Smooth muscle cell (in vitro differentiated cells): ENCODE results near the gene ASB3. TPM values are rescaled to one million over a fixed set of nuclear protein-coding genes. Genes with fewer than 3 reads are reported as not detected.

Experiments
- DNase-seq: peaks from one replicate; lab custom pipeline; 2025; ENCODE audit not compliant: unreplicated experiment; lab: John Stamatoyannopoulos, UW
- H2AFZ ChIP-seq: fragments of 200-600 bp; sonication (generic); 2 replicates; pipeline ENCODE4 v1.6.0; 2016; ENCODE audit warnings: antibody characterized with exemption, low read depth, mild to moderate bottlenecking
- H3F3A ChIP-seq: fragments of 200-600 bp; sonication (generic); 2 replicates; pipeline ENCODE4 v1.6.0; 2017; ENCODE audit warnings: antibody characterized with exemption, low read depth
- H3K27ac ChIP-seq: fragments of 200-600 bp; sonication (generic); 2 replicates; pipeline ENCODE4 v1.5.1; 2016; ENCODE audit warnings: low read depth, mild to moderate bottlenecking
- H3K27me3 ChIP-seq: fragments of 200-600 bp; sonication (generic); 2 replicates; pipeline ENCODE4 v1.6.1; 2016; ENCODE audit warnings: low read depth, mild to moderate bottlenecking
- H3K36me3 ChIP-seq: fragments of 200-600 bp; sonication (generic); 2 replicates; pipeline ENCODE4 v1.5.1; 2016; ENCODE audit warnings: low read depth
- H3K4me1 ChIP-seq: fragments of 200-600 bp; sonication (generic); 2 replicates; pipeline ENCODE4 v1.5.1; 2016; ENCODE audit warnings: low read depth
- H3K4me2 ChIP-seq: fragments of 200-600 bp; sonication (generic); 2 replicates; pipeline ENCODE4 v1.6.0; 2016; ENCODE audit warnings: mild to moderate bottlenecking
- H3K4me3 ChIP-seq: fragments of 200-600 bp; sonication (generic); 2 replicates; pipeline ENCODE4 v1.5.1; 2016; ENCODE audit warnings: mild to moderate bottlenecking
- H3K79me2 ChIP-seq: fragments of 200-600 bp; sonication (generic); 2 replicates; pipeline ENCODE4 v1.6.0; 2016; ENCODE audit warnings: low read depth, mild to moderate bottlenecking
- H3K9ac ChIP-seq: fragments of 200-600 bp; sonication (generic); 2 replicates; pipeline ENCODE4 v1.6.0; 2016; ENCODE audit warnings: low read depth
- H3K9me3 ChIP-seq: fragments of 200-600 bp; sonication (generic); replicated peaks from 2 replicates; pipeline ENCODE4 v1.5.1; 2016; ENCODE audit warnings: low read depth
- H4K20me1 ChIP-seq: fragments of 200-600 bp; sonication (generic); 2 replicates; pipeline ENCODE4 v1.6.0; 2016; ENCODE audit warnings: low read depth
- WGBS: methylation state at CpG from one replicate; pipeline ENCODE4 v1.1.7; 2016; ENCODE audit warnings: low lambda C conversion rate; 5-methylcytosine and 5-hydroxymethylcytosine counted together
- polyA plus RNA-seq: library from polyadenylated mRNA; unstranded; fragments of >200 nt; fragmentation: Nextera tagmentation; extraction: Ambion mirVana; gene quantifications from 2 replicates; pipeline ENCODE4 v1.2.1, GENCODE V29; 2016
- total RNA-seq: library from RNA; depleted of rRNA; stranded (reverse); fragments of >200 nt; gene quantifications from 2 replicates; pipeline ENCODE4 v1.2.3, GENCODE V29; 2014
- TF ChIP-seq, protein P1 (sequence below): fragments of 200-600 bp; sonication (generic); IDR thresholded peaks from 2 replicates; pipeline ENCODE4 v1.5.1; 2017; ENCODE audit warnings: borderline replicate concordance, mild to moderate bottlenecking, antibody characterized with exemption; ENCODE audit not compliant: insufficient read depth, poor library complexity, severe bottlenecking

ASB3 gene
- total and polyA plus RNA-seq, 2 experiments from 2014 or later: 19.0 to 24.9 TPM

DNA sequence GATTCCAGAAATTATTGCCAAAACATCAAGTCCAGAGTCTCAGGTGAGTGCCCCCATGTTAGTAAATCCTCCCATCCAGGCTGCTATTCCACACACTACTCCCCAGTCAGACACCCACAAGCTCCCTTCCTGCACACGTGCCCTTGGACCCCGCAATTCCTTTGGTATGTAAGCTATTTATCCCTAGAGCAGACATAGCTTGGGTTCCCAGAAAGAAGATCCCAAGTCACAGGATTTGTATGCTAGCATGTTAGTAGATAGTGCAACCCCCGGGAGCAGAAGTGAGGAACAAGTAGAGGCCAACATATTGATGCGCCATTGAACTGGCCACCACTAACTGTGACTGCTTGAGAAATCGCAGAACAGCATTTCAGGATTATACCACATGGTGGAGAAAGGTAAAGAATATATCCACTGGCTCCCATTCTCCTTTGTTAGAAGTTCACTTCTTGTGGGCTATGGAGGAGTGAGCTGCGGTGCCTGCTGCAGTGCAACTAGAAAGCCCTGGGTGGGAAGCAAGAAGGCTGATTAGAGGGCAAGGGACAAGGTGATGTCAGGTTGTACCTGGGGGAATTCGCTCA is 156.6 kb downstream of the ASB3 start:
- no peak overlapping the region for H3K4me2 ChIP-seq
- H3K9ac ChIP-seq: no peak overlapping the region
- H3K4me1 ChIP-seq: peaks cover 7% of the 10 kb centered on the region
- no peaks in the 10 kb centered on the region for H4K20me1 ChIP-seq
- no peaks in the 10 kb centered on the region for H3K27me3 ChIP-seq
- no peak overlapping the region for H2AFZ ChIP-seq
- TF ChIP-seq, protein P1, sequence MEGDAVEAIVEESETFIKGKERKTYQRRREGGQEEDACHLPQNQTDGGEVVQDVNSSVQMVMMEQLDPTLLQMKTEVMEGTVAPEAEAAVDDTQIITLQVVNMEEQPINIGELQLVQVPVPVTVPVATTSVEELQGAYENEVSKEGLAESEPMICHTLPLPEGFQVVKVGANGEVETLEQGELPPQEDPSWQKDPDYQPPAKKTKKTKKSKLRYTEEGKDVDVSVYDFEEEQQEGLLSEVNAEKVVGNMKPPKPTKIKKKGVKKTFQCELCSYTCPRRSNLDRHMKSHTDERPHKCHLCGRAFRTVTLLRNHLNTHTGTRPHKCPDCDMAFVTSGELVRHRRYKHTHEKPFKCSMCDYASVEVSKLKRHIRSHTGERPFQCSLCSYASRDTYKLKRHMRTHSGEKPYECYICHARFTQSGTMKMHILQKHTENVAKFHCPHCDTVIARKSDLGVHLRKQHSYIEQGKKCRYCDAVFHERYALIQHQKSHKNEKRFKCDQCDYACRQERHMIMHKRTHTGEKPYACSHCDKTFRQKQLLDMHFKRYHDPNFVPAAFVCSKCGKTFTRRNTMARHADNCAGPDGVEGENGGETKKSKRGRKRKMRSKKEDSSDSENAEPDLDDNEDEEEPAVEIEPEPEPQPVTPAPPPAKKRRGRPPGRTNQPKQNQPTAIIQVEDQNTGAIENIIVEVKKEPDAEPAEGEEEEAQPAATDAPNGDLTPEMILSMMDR: no peak
- DNase-seq: no peak
- H3K4me3 ChIP-seq: no peak overlapping the region
- no peaks in the 10 kb centered on the region for H3K79me2 ChIP-seq
- H3K27ac ChIP-seq: no peak overlapping the region
- H3F3A ChIP-seq: no peaks in the 10 kb centered on the region
- no peaks in the 10 kb centered on the region for H3K36me3 ChIP-seq
- WGBS: 90% methylated on average over 7 of the region's 7 CpGs
- H3K9me3 ChIP-seq: no peaks in the 10 kb centered on the region

GRCh38 chr2:53629501-53629900 is 157.3 kb downstream of the ASB3 start:
- Histone ChIP-seq H3K9ac (no peak overlapping the region), H3K4me2 (no peak overlapping the region), H3K4me1 (peaks cover 7% of the 10 kb centered on the region), H3K36me3 (no peaks in the 10 kb centered on the region), H3K4me3 (no peak overlapping the region), H4K20me1 (no peaks in the 10 kb centered on the region), H3K79me2 (no peaks in the 10 kb centered on the region), H3K27me3 (no peaks in the 10 kb centered on the region), H3F3A (no peaks in the 10 kb centered on the region), H3K27ac (no peak overlapping the region), H3K9me3 (no peaks in the 10 kb centered on the region), H2AFZ (no peak overlapping the region)
- TF ChIP-seq, protein P1: no peak
- 86% methylated on average over 4 of the region's 4 CpGs for WGBS
- no peak for DNase-seq

- no peak for DNase-seq
- no peaks in the 10 kb centered on the region for H3K27me3 ChIP-seq
- TF ChIP-seq, protein P1: no peak
- no peak overlapping the region for H3K27ac ChIP-seq
- peaks cover 7% of the 10 kb centered on the region for H3K4me1 ChIP-seq
- no peak overlapping the region for H2AFZ ChIP-seq
- no peaks in the 10 kb centered on the region for H3K9me3 ChIP-seq
- H3K4me2 ChIP-seq: no peak overlapping the region
- no peaks in the 10 kb centered on the region for H3K36me3 ChIP-seq
- no peaks in the 10 kb centered on the region for H3K79me2 ChIP-seq
- H3K4me3 ChIP-seq: no peak overlapping the region
- no peaks in the 10 kb centered on the region for H4K20me1 ChIP-seq
- WGBS: 94% methylated on average over 6 of the region's 6 CpGs
- no peaks in the 10 kb centered on the region for H3F3A ChIP-seq
- H3K9ac ChIP-seq: no peak overlapping the region
Measured at GRCh38 chr2:53629001-53629400, 157.8 kb downstream of the ASB3 start.

DNA sequence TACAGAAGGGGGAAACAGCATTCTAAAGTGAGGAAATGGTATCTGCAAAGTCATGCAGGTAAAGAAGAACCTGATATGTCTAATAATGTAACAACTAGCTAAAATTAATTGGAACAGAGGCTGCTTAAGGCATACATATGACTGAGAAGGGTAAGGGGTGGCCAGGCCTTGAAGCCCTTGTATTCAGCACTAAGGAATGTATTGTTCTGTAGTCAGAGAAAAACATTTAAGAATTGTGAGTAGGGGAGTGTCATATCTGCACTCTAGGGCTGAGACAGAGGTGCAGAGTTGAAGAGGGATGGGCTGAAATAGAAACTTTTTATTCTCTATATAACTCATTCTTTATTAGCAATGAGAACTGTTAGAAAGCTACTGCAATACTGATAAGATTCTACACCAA is 164.6 kb downstream of the ASB3 start:
- Histone ChIP-seq H3K79me2 (no peaks in the 10 kb centered on the region), H3K4me1 (no peaks in the 10 kb centered on the region), H2AFZ (no peak overlapping the region), H3K9me3 (no peaks in the 10 kb centered on the region), H4K20me1 (no peaks in the 10 kb centered on the region), H3F3A (no peaks in the 10 kb centered on the region), H3K27ac (no peak overlapping the region), H3K27me3 (no peaks in the 10 kb centered on the region), H3K9ac (no peak overlapping the region), H3K36me3 (no peaks in the 10 kb centered on the region), H3K4me3 (no peak overlapping the region), H3K4me2 (no peak overlapping the region)
- TF ChIP-seq, protein P1: no peak
- no peak for DNase-seq
